Endothelial cell of umbilical vein (primary cell): Measurements from ENCODE around the gene MCRIP2. TPM values are rescaled to one million over a fixed set of nuclear protein-coding genes. Genes with fewer than 3 reads are reported as not detected.

Source experiments
- BruUV-seq: library from RNA; stranded (reverse); fragments of 400-500 nt; replicated peaks from 2 replicates; lab custom pipeline; 2021; lab: Mats Ljungman, UMichigan
- CTCF ChIA-PET: fragments of 300-600, 350-600 bp; sonication (Branson Sonifier 250); formaldehyde crosslinking; loops from one replicate; lab custom pipeline; 2021; ENCODE audit warnings: antibody characterized with exemption, inconsistent platforms; lab: Charles Lee
- POLR2A ChIA-PET: fragments of 300-600, 350-600 bp; sonication (Branson Sonifier 250); formaldehyde crosslinking; loops from one replicate; lab custom pipeline; 2021; ENCODE audit warnings: antibody characterized with exemption, inconsistent platforms; lab: Charles Lee
- DNase-seq: peaks from one replicate; pipeline ENCODE4 v3.0.0-alpha.2; 2011; ENCODE audit warnings: low read depth, low spot score
- FAIRE-seq: peaks from 2 replicates; lab custom pipeline; 2011; peaks lifted over from hg19 to GRCh38; lab: Jason Lieb, UNC
- H2AFZ ChIP-seq: 2 replicates; pipeline ENCODE4 v1.6.0; 2012; ENCODE audit warnings: low read depth, low read length, control low read depth, inconsistent platforms
- H3K27ac ChIP-seq: 2 replicates; pipeline ENCODE4 v1.5.1; 2011; ENCODE audit warnings: low read depth, mild to moderate bottlenecking, control low read depth, low read length, moderate library complexity; ENCODE audit not compliant: insufficient read depth
- H3K27me3 ChIP-seq, 2 experiments: 2 replicates each; pipeline versions ENCODE4 v1.6.0 to v1.6.1; 2011; ENCODE audit warnings: low read length in 2 of 2, mixed read lengths in 1 of 2; ENCODE audit not compliant: control insufficient read depth in 2 of 2, insufficient read depth in 2 of 2
- H3K36me3 ChIP-seq, 2 experiments: 2 replicates in 1 of 2; 3 replicates in 1 of 2; pipeline ENCODE4 v1.5.1; 2011; ENCODE audit warnings: low read length in 2 of 2, mild to moderate bottlenecking in 1 of 2, moderate library complexity in 1 of 2; ENCODE audit not compliant: control insufficient read depth in 2 of 2, insufficient read depth in 2 of 2; ENCODE audit errors: extremely low read depth in 1 of 2
- H3K4me1 ChIP-seq: 3 replicates; pipeline ENCODE4 v1.5.1; 2011; ENCODE audit warnings: mild to moderate bottlenecking, low read length; ENCODE audit not compliant: control insufficient read depth, insufficient read depth; ENCODE audit errors: extremely low read depth
- H3K4me2 ChIP-seq: 2 replicates; pipeline ENCODE4 v1.6.1; 2011; ENCODE audit warnings: low read length, control low read depth, mixed read lengths; ENCODE audit not compliant: insufficient read depth
- H3K4me3 ChIP-seq, 3 experiments: fragments of 200-600 bp in 1 of 3; sonication (generic), shearing (Covaris generic) in 1 of 3; replicated peaks in 1 of 3; 2 replicates each; pipeline ENCODE4 v1.5.1; 2011 to 2016; ENCODE audit warnings: control low read depth in 3 of 3, low read length in 3 of 3, mild to moderate bottlenecking in 2 of 3, inconsistent platforms in 1 of 3, low read depth in 1 of 3, moderate library complexity in 1 of 3; ENCODE audit not compliant: insufficient read depth in 1 of 3
- H3K79me2 ChIP-seq: 2 replicates; pipeline ENCODE4 v1.6.0; 2012; ENCODE audit warnings: low read length, inconsistent platforms; ENCODE audit not compliant: control insufficient read depth, insufficient read depth
- H3K9ac ChIP-seq: replicated peaks from 2 replicates; pipeline ENCODE3; 2011; ENCODE audit warnings: low read length, control low read depth; ENCODE audit not compliant: insufficient read depth; ENCODE audit errors: extremely low read depth
- H3K9me1 ChIP-seq: replicated peaks from 3 replicates; pipeline ENCODE4 v1.6.0; 2011; ENCODE audit warnings: mild to moderate bottlenecking, low read length; ENCODE audit not compliant: control insufficient read depth, insufficient read depth; ENCODE audit errors: extremely low read depth
- H3K9me3 ChIP-seq: replicated peaks from 2 replicates; pipeline ENCODE4 v1.5.1; 2012; ENCODE audit warnings: low read length, inconsistent platforms; ENCODE audit not compliant: control insufficient read depth, insufficient read depth
- H4K20me1 ChIP-seq: replicated peaks from 2 replicates; pipeline ENCODE3; 2011; ENCODE audit warnings: mild to moderate bottlenecking, low read length; ENCODE audit not compliant: control insufficient read depth, insufficient read depth; ENCODE audit errors: extremely low read depth
- CTCF ChIP-seq, 2 donors: IDR thresholded peaks; 1 replicate in 1 of 2; 2 replicates in 1 of 2; pipeline ENCODE4 v1.5.1; 2011; ENCODE audit warnings: low read length in 2 of 2, mild to moderate bottlenecking in 2 of 2, moderate library complexity in 2 of 2, control low read depth in 1 of 2, inconsistent platforms in 1 of 2, low read depth in 1 of 2; ENCODE audit not compliant: insufficient read depth in 1 of 2; ENCODE audit errors: extremely low read depth in 1 of 2
- EZH2 ChIP-seq: IDR thresholded peaks from 2 replicates; pipeline ENCODE4 v1.6.1; 2012; ENCODE audit warnings: borderline replicate concordance, low read depth, mild to moderate bottlenecking, moderate library complexity, low read length, inconsistent platforms; ENCODE audit not compliant: severe bottlenecking
- FOS ChIP-seq: IDR thresholded peaks from 2 replicates; pipeline ENCODE4 v1.6.1; 2011; ENCODE audit warnings: mild to moderate bottlenecking, low read length, moderate library complexity, borderline replicate concordance; ENCODE audit not compliant: insufficient read depth
- GATA2 ChIP-seq: IDR thresholded peaks from 2 replicates; pipeline ENCODE4 v1.7.0; 2011; ENCODE audit warnings: low read depth, mild to moderate bottlenecking, moderate library complexity, mixed read lengths, low read length; ENCODE audit not compliant: insufficient read length, insufficient read depth
- JUN ChIP-seq: IDR thresholded peaks from 2 replicates; pipeline ENCODE4 v1.6.1; 2011; ENCODE audit warnings: borderline replicate concordance, low read depth; ENCODE audit not compliant: insufficient read length, insufficient read depth
- MAX ChIP-seq: IDR thresholded peaks from 2 replicates; pipeline ENCODE4 v1.6.1; 2011; ENCODE audit not compliant: insufficient read depth, insufficient read length
- MYC ChIP-seq: IDR thresholded peaks from one replicate; pipeline ENCODE4 v1.6.1; 2011; ENCODE audit warnings: mild to moderate bottlenecking, low read depth, low read length
- POLR2A ChIP-seq: IDR thresholded peaks from 2 replicates; pipeline ENCODE4 v1.6.1; 2012; ENCODE audit warnings: low read depth, mild to moderate bottlenecking, control low read depth, low read length
- POLR2AphosphoS5 ChIP-seq: IDR thresholded peaks from 2 replicates; pipeline ENCODE4 v1.6.1; 2012; ENCODE audit warnings: low read depth, mild to moderate bottlenecking, control low read depth, low read length, moderate library complexity; ENCODE audit not compliant: insufficient read depth
- dilution Hi-C: fragments of 300-500 bp; cut with MboI; formaldehyde crosslinking; loops from one replicate; pipeline ENCODE4 v1.15.0; 2019; ENCODE audit warnings: low sequenced_read_pairs; ENCODE audit not compliant: extremely low pct_ligation_motif_present
- intact Hi-C: fragments of 100-400 bp; cut with micrococcal nuclease; formaldehyde crosslinking; loops from one replicate; pipeline ENCODE4 v1.10.0; 2022
- polyA plus RNA-seq, 4 experiments: library from polyadenylated mRNA; depleted of rRNA in 3 of 4; stranded (reverse) in 3 of 4; unstranded in 1 of 4; fragments of >200 nt; gene quantifications; 2 replicates each; pipeline versions ENCODE4 v1.2.1 to v1.2.3, GENCODE V29; 2011 to 2012; ENCODE audit warnings: missing spikeins in 1 of 4
- total RNA-seq: library from RNA; stranded (reverse); gene quantifications from 2 replicates; pipeline ENCODE4 v1.2.3, GENCODE V29; 2021

MCRIP2 gene
- total and polyA plus RNA-seq, 2 donors (not counting 3 experiments of a cell fraction or from before 2014, with no cell fraction given), result 17.1 to 18.9 TPM

- CTCF ChIA-PET, result no interaction called here
- H3K4me2 ChIP-seq, result no peak overlapping the region
Observed at GRCh38 chr16:666572-666971, 24.9 kb downstream of the MCRIP2 start.

GRCh38 chr16:667113-667779, 25.6 kb downstream of the MCRIP2 start:
- Histone ChIP-seq H3K36me3 (peaks cover 3 to 22% of the 10 kb centered on the region in 2 experiments), H3K9me3 (no peaks in the 10 kb centered on the region), H3K27ac (no peak overlapping the region), H3K27me3 (no peaks in the 10 kb centered on the region), H3K9ac (no peak overlapping the region), H2AFZ (peak overlapping the region; percentile 79), H3K9me1 (no peaks in the 10 kb centered on the region), H3K4me3 (no peak overlapping the region), H3K79me2 (peaks cover 18% of the 10 kb centered on the region), H3K4me1 (no peaks in the 10 kb centered on the region), H3K4me2 (no peak overlapping the region), H4K20me1 (no peaks in the 10 kb centered on the region)
- dilution Hi-C loops (no loop called here), intact Hi-C loops (no loop called here)
- BruUV-seq, result no TSS peak
- POLR2A ChIA-PET, result no interaction called here
- DNase-seq (no peak), FAIRE-seq (no peak)
- TF ChIP-seq POLR2AphosphoS5 (no peak), MAX (no peak), POLR2A (no peak), JUN (no peak), GATA2 (no peak), EZH2 (no peak), MYC (no peak), FOS (no peak), CTCF (IDR thresholded peaks at IDR 0.05; ENCODE audit: extremely low read depth in 1 of 2, insufficient read depth in 1 of 2, low read depth in 1 of 2, low read length in 2 of 2) (no peak)
- CTCF ChIA-PET, result interaction anchor here (0.7 to 1.8 kb wide), 4 partner anchors 9 to 88 kb away, joined by 3 to 6 read pairs (median 4); no protein-coding TSS in a partner anchor

More at GRCh38 chr16:666572-666971, 24.9 kb downstream of the MCRIP2 start:
- no peak overlapping the region for H3K27ac ChIP-seq
- H3K79me2 ChIP-seq, result peaks cover 18% of the 10 kb centered on the region
- H3K4me1 ChIP-seq, result no peaks in the 10 kb centered on the region
- no TSS peak for BruUV-seq
- TF ChIP-seq JUN (no peak), FOS (no peak), EZH2 (no peak)
- H3K4me3 ChIP-seq, result no peak overlapping the region
- dilution Hi-C loops, result no loop called here
- no peaks in the 10 kb centered on the region for H3K9me1 ChIP-seq
- FAIRE-seq (no peak), DNase-seq (no peak)
- H3K36me3 ChIP-seq, result peaks cover 2 to 18% of the 10 kb centered on the region in 2 experiments
- H3K27me3 ChIP-seq, result no peaks in the 10 kb centered on the region
- no peaks in the 10 kb centered on the region for H3K9me3 ChIP-seq
- intact Hi-C loops, result no loop called here
- H3K9ac ChIP-seq, result no peak overlapping the region
- H2AFZ ChIP-seq, result no peak overlapping the region
- POLR2A ChIA-PET, result no interaction called here
- no peaks in the 10 kb centered on the region for H4K20me1 ChIP-seq
